SK-N-MC (cell line): ENCODE data around the gene CAMKMT.

Experiments used
- DNase-seq: peaks from one replicate; pipeline ENCODE4 v3.0.0-alpha.2; 2011; ENCODE audit warnings: low read depth, low spot score
- H3K27ac ChIP-seq: fragments of 200-600 bp; sonication (generic); 2 replicates; pipeline ENCODE4 v1.5.1; 2016; ENCODE audit warnings: mixed run types
- H3K36me3 ChIP-seq: fragments of 200-600 bp; sonication (generic); 2 replicates; pipeline ENCODE4 v1.6.1; 2017; ENCODE audit warnings: antibody characterized with exemption, low read length, mixed read lengths; ENCODE audit not compliant: insufficient read depth
- H3K4me3 ChIP-seq: fragments of 200-600 bp; sonication (generic); 2 replicates; pipeline ENCODE4 v1.5.1; 2016
- H3K9ac ChIP-seq: fragments of 200-600 bp; sonication (generic); 2 replicates; pipeline ENCODE4 v1.8.0; 2017; ENCODE audit warnings: mixed run types, mixed read lengths; ENCODE audit not compliant: insufficient read length
- H3K9me3 ChIP-seq: fragments of 200-600 bp; sonication (generic); 2 replicates; pipeline ENCODE4 v1.6.1; 2017; ENCODE audit warnings: low read depth, mild to moderate bottlenecking, antibody characterized with exemption, low read length, moderate library complexity, mixed read lengths
- EZH2 ChIP-seq: fragments of 200-600 bp; sonication (generic); IDR thresholded peaks from one replicate; pipeline ENCODE4 v1.6.1; 2017; ENCODE audit warnings: antibody characterized with exemption
- FOXP2 ChIP-seq: optimal IDR thresholded peaks from 2 replicates; pipeline ENCODE3; 2011; ENCODE audit warnings: mild to moderate bottlenecking, moderate library complexity; ENCODE audit not compliant: insufficient read depth; ENCODE audit errors: extremely low read length, control extremely low read depth
- POLR2AphosphoS5 ChIP-seq: IDR thresholded peaks from 2 replicates; pipeline ENCODE4 v1.6.1; 2012; ENCODE audit warnings: mild to moderate bottlenecking, low read depth, low read length, borderline replicate concordance

Gene CAMKMT

GRCh38 chr2:44569491-44569890 is 207.7 kb downstream of the CAMKMT start:
- no peak overlapping the region for H3K9ac ChIP-seq
- H3K27ac ChIP-seq: no peak overlapping the region
- no peaks in the 10 kb centered on the region for H3K36me3 ChIP-seq
- no peaks in the 10 kb centered on the region for H3K9me3 ChIP-seq
- H3K4me3 ChIP-seq: no peak overlapping the region
- TF ChIP-seq POLR2AphosphoS5 (no peak), EZH2 (no peak), FOXP2 (no peak)
- no peak for DNase-seq

GRCh38 chr2:44570271-44570670 is 208.5 kb downstream of the CAMKMT start:
- DNase-seq: no peak
- TF ChIP-seq POLR2AphosphoS5: no peak
- no peak for TF ChIP-seq EZH2
- no peak for TF ChIP-seq FOXP2
- H3K9ac ChIP-seq: no peak overlapping the region
- H3K27ac ChIP-seq: no peak overlapping the region
- no peak overlapping the region for H3K4me3 ChIP-seq
- H3K36me3 ChIP-seq: no peaks in the 10 kb centered on the region
- H3K9me3 ChIP-seq: no peaks in the 10 kb centered on the region

GRCh38 chr2:44570777-44571176 is 209.0 kb downstream of the CAMKMT start:
- H3K27ac ChIP-seq: no peak overlapping the region
- DNase-seq: no peak
- no peaks in the 10 kb centered on the region for H3K36me3 ChIP-seq
- no peak overlapping the region for H3K9ac ChIP-seq
- TF ChIP-seq FOXP2: no peak
- no peak for TF ChIP-seq POLR2AphosphoS5
- no peak for TF ChIP-seq EZH2
- H3K4me3 ChIP-seq: no peak overlapping the region
- H3K9me3 ChIP-seq: no peaks in the 10 kb centered on the region

- no peak for DNase-seq
- H3K4me3 ChIP-seq: no peak overlapping the region
- no peak overlapping the region for H3K9ac ChIP-seq
- no peak for TF ChIP-seq FOXP2
- no peak for TF ChIP-seq POLR2AphosphoS5
- no peak for TF ChIP-seq EZH2
- no peak overlapping the region for H3K27ac ChIP-seq
- H3K36me3 ChIP-seq: no peaks in the 10 kb centered on the region
- no peaks in the 10 kb centered on the region for H3K9me3 ChIP-seq
These were observed 210.6 kb downstream of the CAMKMT start for GRCh38 chr2:44572196-44572900.

GRCh38 chr2:44573996-44574395 is 212.2 kb downstream of the CAMKMT start:
- no peak for DNase-seq
- H3K4me3 ChIP-seq: no peak overlapping the region
- H3K36me3 ChIP-seq: no peaks in the 10 kb centered on the region
- TF ChIP-seq EZH2 (no peak), FOXP2 (no peak), POLR2AphosphoS5 (no peak)
- no peak overlapping the region for H3K27ac ChIP-seq
- H3K9ac ChIP-seq: no peak overlapping the region
- no peaks in the 10 kb centered on the region for H3K9me3 ChIP-seq

GRCh38 chr2:44578471-44579093 is 216.8 kb downstream of the CAMKMT start:
- DNase-seq: no peak
- TF ChIP-seq EZH2 (no peak), FOXP2 (no peak)
- Histone ChIP-seq H3K4me3 (no peak overlapping the region), H3K36me3 (no peaks in the 10 kb centered on the region), H3K9ac (no peak overlapping the region), H3K27ac (no peak overlapping the region), H3K9me3 (no peaks in the 10 kb centered on the region)

- DNase-seq: no peak
- TF ChIP-seq FOXP2 (no peak), POLR2AphosphoS5 (no peak), EZH2 (no peak)
- H3K9ac ChIP-seq: no peak overlapping the region
- H3K4me3 ChIP-seq: no peak overlapping the region
- no peak overlapping the region for H3K27ac ChIP-seq
- H3K36me3 ChIP-seq: no peaks in the 10 kb centered on the region
- H3K9me3 ChIP-seq: no peaks in the 10 kb centered on the region
These were observed 217.5 kb downstream of the CAMKMT start for GRCh38 chr2:44579115-44579836.

GRCh38 chr2:44579837-44580230 is 218.1 kb downstream of the CAMKMT start:
- H3K36me3 ChIP-seq: no peaks in the 10 kb centered on the region
- no peak for DNase-seq

More at GRCh38 chr2:44579837-44580230, 218.1 kb downstream of the CAMKMT start:
- Histone ChIP-seq H3K27ac (no peak overlapping the region), H3K4me3 (no peak overlapping the region), H3K9me3 (no peaks in the 10 kb centered on the region), H3K9ac (no peak overlapping the region)
- no peak for TF ChIP-seq EZH2
- no peak for TF ChIP-seq FOXP2
- no peak for TF ChIP-seq POLR2AphosphoS5
